ENCODE data around the gene CPNE9. TPM values are rescaled to one million over a fixed set of nuclear protein-coding genes. Genes with fewer than 3 reads are reported as not detected.
A peak's percentile ranks its signal among the peaks of the same experiment; 100 is the strongest.

The CPNE9 gene
- total and polyA plus RNA-seq, 2 of the 13 experiments (the other 11 are each of a cell fraction or from before 2014, with no cell fraction given) = 0.20 TPM; not detected in 1

- ATAC-seq = peak; percentile 91
- Histone ChIP-seq H3K4me2 (ENCODE audit: low read depth, low read length) (peak overlapping the region; percentile 26; the same call in 1 of the 2 replicates), H3K4me1 (ENCODE audit: insufficient read depth, low read length) (peaks cover 18% of the 10 kb centered on the region), H4K20me1 (ENCODE audit: insufficient read depth, low read length) (peaks cover 3% of the 10 kb centered on the region; the same call in 1 of the 2 replicates), H3K4me3 (replicated peaks in 1 of 3; ENCODE audit: insufficient read depth in 1 of 3, low read depth in 2 of 3, low read length in 3 of 3) (no peak overlapping the region), H3K27me3 (ENCODE audit: control insufficient read depth in 1 of 2, insufficient read depth in 2 of 2, low read length in 2 of 2) (no peaks in the 10 kb centered on the region), H3K9me3 (ENCODE audit: low read length) (no peaks in the 10 kb centered on the region), H3K36me3 (replicated peaks in 1 of 2; ENCODE audit: control insufficient read depth in 1 of 2, insufficient read depth in 2 of 2, low read length in 2 of 2) (peaks cover 34 to 80% of the 10 kb centered on the region in 2 experiments; a peak in 4 of 5 replicates), H3K27ac (ENCODE audit: extremely low read length, insufficient read depth, low read length) (no peak overlapping the region), H3K9ac (ENCODE audit: insufficient read depth, low read depth, low read length) (no peak overlapping the region), H3K79me2 (ENCODE audit: insufficient read depth, low read length) (no peaks in the 10 kb centered on the region), H2AFZ (ENCODE audit: low read length) (no peak overlapping the region)
- ChIA-PET CTCF (ENCODE audit: low intra/inter-chr PET ratio, low total read pairs) (no interaction called here), POLR2A (interaction anchor here (1.3 to 1.5 kb wide), 2 partner anchors 32 to 111 kb away, joined by 5 read pairs; partner anchors contain the start of genes ARPC4 and MTMR14)
- DNase-seq (ENCODE audit: low spot score) = peak; percentile 58
- FAIRE-seq = peak; percentile 82
- BruUV-seq (replicated peaks) = no TSS peak
- WGBS (ENCODE audit: low lambda C conversion rate) = 41% methylated on average over 6 of the region's 6 CpGs
- in situ Hi-C loops (cut with HindIII; ENCODE audit: extremely low pct_ligation_motif_present, low pct_unique_long_range_greater_than_20kb) (no loop called here), intact Hi-C loops (cut with micrococcal nuclease; ENCODE audit: unreplicated experiment) (no loop called here)
- TF ChIP-seq TEAD3 (CRISPR knock-in tag; optimal IDR thresholded peaks at IDR 0.05; ENCODE audit: borderline replicate concordance) (peak; percentile 45), ZNF230 (CRISPR knock-in tag; IDR thresholded peaks at IDR 0.05) (no peak), SALL2 (CRISPR knock-in tag; IDR thresholded peaks at IDR 0.05) (no peak), NR2F6 (IDR thresholded peaks at IDR 0.05) (no peak), NR2F6 (CRISPR knock-in tag; IDR thresholded peaks at IDR 0.05) (0 out of 2 replicates have a peak, but pooled peaks have one; percentile 22), HDAC1 (CRISPR knock-in tag; IDR thresholded peaks at IDR 0.05) (0 out of 2 replicates have a peak, but pooled peaks have one; percentile 27), XRCC5 (optimal IDR thresholded peaks at IDR 0.05; ENCODE audit: low read length) (peak; percentile 53), POGZ (CRISPR knock-in tag; IDR thresholded peaks at IDR 0.05) (no peak), ZNF619 (CRISPR knock-in tag; IDR thresholded peaks at IDR 0.05) (0 out of 2 replicates have a peak, but pooled peaks have one; percentile 36), ZNF687 (CRISPR knock-in tag; IDR thresholded peaks at IDR 0.05) (peak; percentile 50; the same call in 1 of the 2 replicates), AGO2 (optimal IDR thresholded peaks at IDR 0.05; ENCODE audit: low read depth, low read length) (peak; percentile 25), ESRRA (CRISPR knock-in tag; IDR thresholded peaks at IDR 0.05; ENCODE audit: low read depth) (peak; percentile 35; the same call in 1 of the 2 replicates), NCOA2 (CRISPR knock-in tag; IDR thresholded peaks at IDR 0.05) (0 out of 2 replicates have a peak, but pooled peaks have one; percentile 25), ZBTB14 (CRISPR knock-in tag; IDR thresholded peaks at IDR 0.05) (no peak), ZNF460 (CRISPR knock-in tag; IDR thresholded peaks at IDR 0.05; ENCODE audit: borderline replicate concordance) (no peak), TFAP4 (IDR thresholded peaks at IDR 0.05; ENCODE audit: borderline replicate concordance, low read depth) (no peak), PATZ1 (CRISPR knock-in tag; IDR thresholded peaks at IDR 0.05) (peak; percentile 97), ATF1 (CRISPR knock-in tag; IDR thresholded peaks at IDR 0.05) (no peak), NFE2L1 (CRISPR knock-in tag; IDR thresholded peaks at IDR 0.05; ENCODE audit: borderline replicate concordance) (no peak)
Measured at GRCh38 chr3:9681723-9682081, 21.9 kb upstream of the CPNE9 start.

Measured in HepG2 (cell line).